GM19372 (cell line): ENCODE data around the gene MARF1.
"Not testable (repeated sequence)": the region's sequence is repeated elsewhere in the genome, so short reads cannot be mapped to it uniquely, and the experiment has no call there.

Experiments used
- ATAC-seq: cut with Tn5 transposase; IDR thresholded peaks from one replicate; pipeline ENCODE4 v1.9.1; 2021; ENCODE audit warnings: mild to moderate bottlenecking, low read depth, moderate library complexity; ENCODE audit not compliant: unreplicated experiment

MARF1 gene, protein sequence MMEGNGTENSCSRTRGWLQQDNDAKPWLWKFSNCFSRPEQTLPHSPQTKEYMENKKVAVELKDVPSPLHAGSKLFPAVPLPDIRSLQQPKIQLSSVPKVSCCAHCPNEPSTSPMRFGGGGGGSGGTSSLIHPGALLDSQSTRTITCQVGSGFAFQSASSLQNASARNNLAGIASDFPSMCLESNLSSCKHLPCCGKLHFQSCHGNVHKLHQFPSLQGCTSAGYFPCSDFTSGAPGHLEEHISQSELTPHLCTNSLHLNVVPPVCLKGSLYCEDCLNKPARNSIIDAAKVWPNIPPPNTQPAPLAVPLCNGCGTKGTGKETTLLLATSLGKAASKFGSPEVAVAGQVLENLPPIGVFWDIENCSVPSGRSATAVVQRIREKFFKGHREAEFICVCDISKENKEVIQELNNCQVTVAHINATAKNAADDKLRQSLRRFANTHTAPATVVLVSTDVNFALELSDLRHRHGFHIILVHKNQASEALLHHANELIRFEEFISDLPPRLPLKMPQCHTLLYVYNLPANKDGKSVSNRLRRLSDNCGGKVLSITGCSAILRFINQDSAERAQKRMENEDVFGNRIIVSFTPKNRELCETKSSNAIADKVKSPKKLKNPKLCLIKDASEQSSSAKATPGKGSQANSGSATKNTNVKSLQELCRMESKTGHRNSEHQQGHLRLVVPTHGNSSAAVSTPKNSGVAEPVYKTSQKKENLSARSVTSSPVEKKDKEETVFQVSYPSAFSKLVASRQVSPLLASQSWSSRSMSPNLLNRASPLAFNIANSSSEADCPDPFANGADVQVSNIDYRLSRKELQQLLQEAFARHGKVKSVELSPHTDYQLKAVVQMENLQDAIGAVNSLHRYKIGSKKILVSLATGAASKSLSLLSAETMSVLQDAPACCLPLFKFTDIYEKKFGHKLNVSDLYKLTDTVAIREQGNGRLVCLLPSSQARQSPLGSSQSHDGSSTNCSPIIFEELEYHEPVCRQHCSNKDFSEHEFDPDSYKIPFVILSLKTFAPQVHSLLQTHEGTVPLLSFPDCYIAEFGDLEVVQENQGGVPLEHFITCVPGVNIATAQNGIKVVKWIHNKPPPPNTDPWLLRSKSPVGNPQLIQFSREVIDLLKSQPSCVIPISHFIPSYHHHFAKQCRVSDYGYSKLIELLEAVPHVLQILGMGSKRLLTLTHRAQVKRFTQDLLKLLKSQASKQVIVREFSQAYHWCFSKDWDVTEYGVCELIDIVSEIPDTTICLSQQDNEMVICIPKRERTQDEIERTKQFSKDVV (N-terminal part only)

GRCh38 chr16:15643048-15643945 lies at the start of gene MARF1:
MARF1 (minus strand) TSS chr16:15643154; CDS start chr16:15639233, 3,921 bp downstream.
- ATAC-seq: peak; percentile 60

DNA sequence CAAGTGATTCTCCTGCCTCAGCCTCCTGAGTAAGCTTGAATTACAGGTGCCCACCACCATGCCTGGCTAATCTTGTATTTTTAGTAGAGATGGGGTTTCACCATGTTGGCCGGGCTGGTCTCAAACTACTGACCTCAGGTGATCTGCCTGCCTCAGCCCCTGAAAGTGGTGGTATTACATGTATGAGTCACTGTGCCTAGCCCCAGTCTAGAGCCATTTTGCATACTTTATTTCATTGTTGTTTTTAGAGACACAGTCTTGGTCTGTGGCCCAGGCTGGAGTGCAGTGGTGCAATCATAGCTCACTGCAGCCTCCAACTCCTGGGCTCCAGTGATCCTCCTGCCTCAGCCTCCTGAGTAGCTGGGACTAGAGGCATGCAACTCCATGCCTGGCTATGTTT lies 49.6 kb upstream of the MARF1 start:
- not testable (repeated sequence) for ATAC-seq

GRCh38 chr16:15691046-15691445 lies 48.1 kb upstream of the MARF1 start:
- no peak for ATAC-seq

DNA sequence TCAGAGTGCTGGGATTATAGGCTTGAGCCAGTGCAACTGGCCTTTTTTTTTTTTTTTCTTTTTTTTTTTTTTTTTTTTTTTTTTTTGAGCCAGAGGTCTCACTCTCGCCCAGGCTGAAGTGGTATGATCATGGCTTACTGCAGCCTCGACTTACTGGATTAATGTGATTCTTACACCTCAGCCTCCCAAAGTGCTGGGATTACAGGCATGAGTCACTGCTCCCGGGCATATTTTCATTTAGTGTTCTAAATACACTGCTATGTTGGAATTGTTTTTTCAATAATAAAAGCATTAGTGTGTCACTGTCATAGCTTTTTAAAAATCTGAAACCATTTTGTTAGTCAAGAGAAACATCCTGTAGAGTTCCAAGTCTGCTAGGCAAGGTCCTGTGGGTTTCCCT lies 47.3 kb upstream of the MARF1 start:
- ATAC-seq: no peak

- ATAC-seq: no peak
These were observed 46.3 kb upstream of the MARF1 start for GRCh38 chr16:15689290-15689689.

DNA sequence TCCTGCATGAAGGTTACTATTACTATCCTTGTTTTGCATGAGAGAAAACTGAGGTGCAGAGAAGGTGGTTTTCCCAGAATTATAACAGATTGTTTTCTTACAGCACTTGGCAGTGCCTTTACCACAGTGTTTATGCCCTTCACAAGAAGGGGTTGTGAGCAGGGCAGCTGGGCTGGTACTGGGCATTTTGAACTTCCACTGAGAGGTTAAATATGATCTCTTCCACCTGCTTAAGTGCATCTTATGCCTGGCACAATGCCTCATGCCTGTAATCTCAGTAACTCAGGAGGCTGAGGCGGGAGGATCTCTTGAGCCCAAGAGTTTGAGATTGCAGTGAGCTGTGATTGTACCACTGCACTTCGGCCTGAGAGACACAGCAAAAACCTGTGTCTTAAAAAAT lies 43.3 kb upstream of the MARF1 start:
- ATAC-seq: no peak

DNA sequence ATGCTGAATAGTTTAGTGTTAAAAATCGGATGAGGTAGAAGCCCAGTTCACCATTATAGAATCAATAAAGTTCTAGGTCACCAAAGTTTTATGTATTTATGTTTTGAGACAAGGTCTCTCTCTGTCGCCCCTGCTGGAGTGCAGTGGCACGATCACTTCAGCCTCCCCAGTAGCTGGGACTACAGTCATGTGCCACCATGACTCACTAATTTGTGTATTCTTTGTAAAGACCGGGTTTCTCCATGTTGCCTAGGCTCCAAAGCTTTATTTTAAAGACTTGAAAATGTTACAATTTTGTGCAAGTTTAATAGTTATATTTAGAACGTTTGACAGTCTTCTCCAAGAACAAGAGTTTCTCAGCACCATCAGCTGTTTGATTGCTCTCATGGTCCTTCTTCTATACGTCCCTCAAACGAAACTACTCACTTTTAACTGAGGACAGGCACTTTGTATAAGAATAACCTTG lies 39.2 kb upstream of the MARF1 start:
- ATAC-seq: no peak

- no peak for ATAC-seq
These were observed 34.5 kb upstream of the MARF1 start for GRCh38 chr16:15677447-15677846.

GRCh38 chr16:15676506-15676905 lies 33.6 kb upstream of the MARF1 start:
- ATAC-seq: no peak

GRCh38 chr16:15674571-15674970 lies 31.6 kb upstream of the MARF1 start:
- ATAC-seq: no peak

- ATAC-seq: no peak
These were observed 29.7 kb upstream of the MARF1 start for GRCh38 chr16:15672514-15673167.

DNA sequence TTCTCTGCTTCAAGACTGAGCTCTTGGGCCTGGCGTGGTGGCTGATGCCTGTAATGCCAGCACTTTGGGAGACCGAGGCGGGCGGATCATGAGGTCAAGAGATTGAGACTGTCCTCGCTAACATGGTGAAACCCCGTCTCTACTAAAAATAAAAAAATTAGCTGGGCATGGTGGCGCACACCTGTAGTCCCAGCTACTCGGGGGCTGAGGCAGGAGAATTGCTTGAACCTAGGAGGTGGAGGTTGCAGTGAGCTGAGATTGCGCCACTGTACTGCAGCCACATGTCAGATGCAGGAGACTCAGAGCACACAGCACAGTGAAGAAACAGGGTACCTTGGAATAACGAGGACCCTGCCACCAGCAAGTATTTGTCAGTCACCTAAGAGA lies 29.2 kb upstream of the MARF1 start:
- ATAC-seq: not testable (repeated sequence)

GRCh38 chr16:15671530-15672117 lies 28.7 kb upstream of the MARF1 start:
- no peak for ATAC-seq

GRCh38 chr16:15667091-15667742 lies 24.3 kb upstream of the MARF1 start:
- no peak for ATAC-seq

DNA sequence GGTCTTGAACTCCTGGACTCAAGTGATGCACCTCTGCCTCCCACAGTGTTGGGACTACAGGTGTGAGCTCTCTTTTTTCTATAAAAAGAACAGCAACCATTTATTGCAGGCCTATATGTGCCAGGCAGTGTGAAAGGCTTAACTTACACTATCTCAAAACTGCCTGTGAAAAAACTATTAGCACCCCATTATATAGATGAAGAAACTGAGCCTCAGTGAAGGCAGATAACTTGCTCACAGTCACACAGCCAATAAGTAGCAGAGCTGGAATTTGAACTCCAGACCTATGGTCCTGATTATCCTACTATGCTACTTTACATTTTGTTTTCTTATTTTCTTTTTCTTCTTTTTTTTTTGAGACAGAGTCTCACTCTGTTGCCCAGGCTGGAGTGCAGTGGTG lies 22.2 kb upstream of the MARF1 start:
- ATAC-seq: no peak

- no peak for ATAC-seq
These were observed 17.2 kb upstream of the MARF1 start for GRCh38 chr16:15660203-15660601.

- no peak for ATAC-seq
These were observed 15.6 kb upstream of the MARF1 start for GRCh38 chr16:15658556-15658955.

DNA sequence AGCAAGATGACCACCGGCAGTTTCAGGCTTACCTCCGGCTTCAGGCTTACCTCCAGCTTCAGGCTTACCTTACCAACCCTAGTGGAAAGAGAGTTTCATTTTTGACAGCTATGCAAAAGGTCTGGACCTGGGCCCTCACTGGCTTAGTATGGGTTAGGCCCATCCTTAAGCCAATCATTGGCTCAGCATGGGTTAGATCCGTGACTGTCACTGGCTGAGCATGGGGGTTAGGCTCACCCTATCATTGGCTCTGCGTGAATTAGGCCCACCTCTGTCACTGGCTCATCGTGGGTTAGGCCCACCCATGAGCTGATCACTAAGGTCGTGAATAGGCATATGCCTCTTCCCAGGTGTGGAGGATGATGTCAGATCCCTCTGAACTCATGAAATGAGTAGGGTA lies 15.2 kb upstream of the MARF1 start:
- ATAC-seq: no peak
